SK-N-SH treated with all-trans-retinoic acid at 6 μM for 48 hours (cell line): ENCODE measurements around the gene DES.

Experiments
- ARNTL ChIP-seq: fragments of 450-650 bp; formaldehyde crosslinking; IDR thresholded peaks from 2 replicates; pipeline ENCODE4 v1.5.0; 2020; ENCODE audit warnings: low read depth, mild to moderate bottlenecking, moderate library complexity, borderline replicate concordance
- SNAI2 ChIP-seq: fragments of 250-450 bp; sonication (Bioruptor Pico); IDR thresholded peaks from 2 replicates; pipeline ENCODE4 v1.5.0; 2020; ENCODE audit warnings: mild to moderate bottlenecking, moderate library complexity
- TCF4 ChIP-seq: fragments of 250-450 bp; sonication (Bioruptor Pico); IDR thresholded peaks from 2 replicates; pipeline ENCODE4 v1.8.0; 2021; ENCODE audit warnings: mild to moderate bottlenecking, moderate library complexity, borderline replicate concordance
- ZC3H10 ChIP-seq: fragments of 250-450 bp; sonication (Bioruptor Pico); IDR thresholded peaks from 2 replicates; pipeline ENCODE4 v1.5.1; 2021; ENCODE audit warnings: mild to moderate bottlenecking, moderate library complexity
- ZFP30 ChIP-seq: fragments of 450-650 bp; formaldehyde crosslinking; IDR thresholded peaks from 2 replicates; pipeline ENCODE4 v1.5.0; 2022; ENCODE audit warnings: mild to moderate bottlenecking, moderate library complexity
- ZNF8 ChIP-seq: fragments of 450-650 bp; formaldehyde crosslinking; IDR thresholded peaks from 2 replicates; pipeline ENCODE4 v1.5.0; 2020; ENCODE audit warnings: mild to moderate bottlenecking, moderate library complexity

DNA sequence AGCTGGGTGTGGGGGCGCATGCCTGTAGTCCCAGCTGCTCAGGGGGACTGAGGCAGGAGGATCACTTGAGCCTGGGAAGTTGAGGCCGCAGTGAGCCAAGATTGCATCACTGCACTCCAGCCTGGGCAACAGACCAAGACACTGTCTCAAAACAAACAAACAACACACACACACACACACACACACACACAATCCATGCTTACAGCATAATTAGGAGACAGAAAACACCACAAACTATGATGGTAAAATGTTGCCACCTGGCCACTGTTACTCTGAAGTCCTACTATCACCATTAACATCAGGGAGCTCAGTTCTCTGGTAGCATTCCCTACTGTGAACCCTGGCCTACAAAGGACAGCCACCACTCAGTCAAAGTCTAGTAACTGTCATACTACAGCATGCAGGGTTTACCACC, 48.7 kb upstream of the DES start:
- TF ChIP-seq SNAI2 (CRISPR knock-in tag) = no peak
- no peak for TF ChIP-seq ZFP30
- no peak for TF ChIP-seq ZC3H10 (CRISPR knock-in tag)
- no peak for TF ChIP-seq ARNTL (CRISPR knock-in tag)
- TF ChIP-seq TCF4 (CRISPR knock-in tag) = no peak
- TF ChIP-seq ZNF8 = no peak
